Stimulated activated CD8-positive, alpha-beta memory T cell treated with anti-CD3 and anti-CD28 coated beads, Interleukin-12 subunit alpha, Interleukin-12 subunit beta, amount 100 ng/mL, for 1 hour (primary cell): ENCODE measurements around the gene ABI3.

ENCODE experiments used
- DNase-seq: peaks from one replicate; pipeline ENCODE4 v3.0.0-alpha.2; 2020; ENCODE audit warnings: low read depth

Gene ABI3

GRCh38 chr17:49197346-49197998 lies 13.0 kb upstream of the ABI3 start:
- DNase-seq = no peak

- no peak for DNase-seq
These were observed 12.3 kb upstream of the ABI3 start for GRCh38 chr17:49198211-49198610.

DNA sequence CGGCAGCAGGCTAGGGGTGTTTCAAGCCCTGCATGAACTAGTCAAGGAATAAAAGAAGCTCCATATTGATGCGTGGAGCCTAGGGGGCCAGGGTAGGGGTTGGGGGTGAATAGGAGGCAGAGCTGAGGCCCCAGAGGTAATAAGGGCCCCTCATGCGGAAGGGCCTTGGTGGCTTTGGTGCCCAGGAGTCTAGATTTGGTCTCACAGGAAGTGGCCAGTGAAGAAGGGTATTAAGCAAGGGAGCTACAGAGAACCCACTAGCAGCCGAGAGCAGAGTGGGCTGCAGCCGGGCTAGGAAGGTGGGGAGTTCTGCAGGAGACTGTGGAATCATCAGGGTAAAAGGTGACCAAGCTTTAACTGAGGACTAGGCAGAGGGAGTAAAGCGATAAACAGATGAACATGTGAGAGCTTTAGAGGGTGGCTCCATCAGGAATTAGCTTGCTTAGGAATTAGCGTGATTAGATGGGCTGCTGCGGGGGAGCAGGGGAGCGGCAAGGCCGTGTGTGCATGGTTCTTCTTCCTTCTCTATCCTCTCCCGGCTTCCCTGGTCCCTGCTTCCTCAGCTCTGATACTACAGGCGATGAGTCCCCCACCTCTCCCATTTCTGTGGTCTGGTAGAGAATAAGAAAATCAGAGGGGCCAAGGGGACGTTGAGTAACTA lies 10.0 kb upstream of the ABI3 start:
- DNase-seq = no peak

- no peak for DNase-seq
These were observed 9.0 kb upstream of the ABI3 start for GRCh38 chr17:49201481-49201927.

- no peak for DNase-seq
These were observed 6.7 kb upstream of the ABI3 start for GRCh38 chr17:49203796-49204195.

- DNase-seq = no peak
These were observed 6.0 kb upstream of the ABI3 start for GRCh38 chr17:49204516-49204915.

GRCh38 chr17:49209061-49209571 lies 1.4 kb upstream of the ABI3 start:
- DNase-seq = no peak

DNA sequence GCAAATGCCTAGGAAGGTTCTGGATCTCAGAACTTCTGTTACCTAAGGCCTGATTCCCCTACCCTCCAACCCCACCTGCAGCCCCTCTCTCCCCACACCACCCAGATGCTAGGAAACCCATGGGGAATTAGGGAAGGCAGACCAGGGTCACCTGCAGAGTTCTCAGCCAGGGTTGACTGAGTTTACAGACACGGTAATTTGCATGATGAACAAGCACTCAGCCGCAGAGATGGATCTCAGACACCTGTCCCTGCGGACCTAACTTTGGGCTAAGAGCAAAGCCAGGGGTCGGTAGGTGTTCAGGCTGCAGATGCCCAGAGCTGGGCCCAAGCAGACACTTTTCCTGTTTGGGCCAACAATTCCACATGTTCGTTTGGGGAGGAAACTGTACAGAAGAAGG lies 2.9 kb downstream of the ABI3 start:
- no peak for DNase-seq

- no peak for DNase-seq
These were observed 3.3 kb downstream of the ABI3 start for GRCh38 chr17:49213847-49214246.

DNA sequence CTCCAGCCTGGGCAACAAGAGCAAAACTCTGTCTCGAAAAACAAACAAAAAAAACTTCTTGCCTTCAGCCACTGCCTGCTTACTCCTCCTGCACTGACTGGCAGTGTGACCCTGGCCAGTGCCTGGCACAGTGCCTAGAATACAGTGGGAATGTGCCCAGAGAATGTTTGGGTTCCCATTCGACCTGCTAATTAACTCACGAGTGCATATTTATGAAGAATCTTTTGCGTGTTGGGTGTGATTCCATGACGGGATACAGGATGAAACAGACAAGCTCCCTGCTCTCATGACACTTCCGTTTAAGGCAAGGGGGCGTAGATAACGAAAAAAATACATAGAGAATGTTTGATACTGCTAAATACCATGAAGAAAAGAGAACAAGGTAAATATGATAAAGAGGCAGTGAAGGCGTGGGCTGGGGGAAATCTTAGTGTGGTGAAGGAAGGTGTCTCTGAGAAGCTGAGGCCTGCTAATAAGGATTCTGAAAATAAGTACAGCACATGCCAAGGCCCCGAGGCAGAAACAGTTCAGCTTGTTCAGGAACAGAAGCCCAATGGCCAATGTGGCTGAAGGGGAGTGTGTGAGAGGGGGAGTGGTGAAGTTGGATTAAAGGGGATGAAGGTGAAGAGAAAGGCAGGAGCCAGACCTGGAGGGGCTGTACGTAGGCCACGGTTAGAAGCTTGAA lies 4.3 kb downstream of the ABI3 start:
- DNase-seq = no peak

GRCh38 chr17:49216482-49216881 lies 6.0 kb downstream of the ABI3 start:
- DNase-seq = no peak

DNA sequence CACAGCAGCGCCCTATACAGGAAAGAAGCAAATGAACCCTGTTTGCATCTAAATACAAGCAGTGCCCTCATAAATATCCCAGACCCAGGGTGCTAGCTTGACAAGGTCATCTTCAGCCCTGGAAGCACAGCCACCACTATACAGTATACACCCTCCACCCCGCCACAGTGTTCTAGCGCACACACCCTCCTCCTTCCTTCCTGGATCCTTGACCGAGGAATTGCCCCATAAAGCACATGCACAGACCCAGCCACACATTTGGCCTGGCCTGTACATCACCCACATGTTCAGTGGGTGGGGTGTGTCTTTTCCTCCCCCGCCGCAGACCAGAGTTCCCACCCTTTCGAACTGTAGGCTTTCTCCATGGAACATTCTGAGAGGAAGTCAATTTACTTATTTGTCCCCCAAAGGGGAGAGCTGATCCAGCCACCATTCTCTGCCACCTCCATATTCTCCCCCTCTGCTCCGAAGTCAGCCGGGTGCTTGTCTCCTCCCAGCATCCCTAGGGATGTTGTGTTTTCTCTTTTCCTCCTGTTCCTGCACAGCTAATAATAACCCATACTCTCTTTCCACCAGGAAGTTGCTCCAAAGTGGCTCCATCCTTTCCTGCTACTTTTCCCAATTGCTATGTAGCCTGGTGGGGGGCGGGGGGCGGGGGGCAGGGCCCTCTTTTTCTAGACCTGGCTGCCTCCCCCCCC lies 6.6 kb downstream of the ABI3 start:
- no peak for DNase-seq

DNA sequence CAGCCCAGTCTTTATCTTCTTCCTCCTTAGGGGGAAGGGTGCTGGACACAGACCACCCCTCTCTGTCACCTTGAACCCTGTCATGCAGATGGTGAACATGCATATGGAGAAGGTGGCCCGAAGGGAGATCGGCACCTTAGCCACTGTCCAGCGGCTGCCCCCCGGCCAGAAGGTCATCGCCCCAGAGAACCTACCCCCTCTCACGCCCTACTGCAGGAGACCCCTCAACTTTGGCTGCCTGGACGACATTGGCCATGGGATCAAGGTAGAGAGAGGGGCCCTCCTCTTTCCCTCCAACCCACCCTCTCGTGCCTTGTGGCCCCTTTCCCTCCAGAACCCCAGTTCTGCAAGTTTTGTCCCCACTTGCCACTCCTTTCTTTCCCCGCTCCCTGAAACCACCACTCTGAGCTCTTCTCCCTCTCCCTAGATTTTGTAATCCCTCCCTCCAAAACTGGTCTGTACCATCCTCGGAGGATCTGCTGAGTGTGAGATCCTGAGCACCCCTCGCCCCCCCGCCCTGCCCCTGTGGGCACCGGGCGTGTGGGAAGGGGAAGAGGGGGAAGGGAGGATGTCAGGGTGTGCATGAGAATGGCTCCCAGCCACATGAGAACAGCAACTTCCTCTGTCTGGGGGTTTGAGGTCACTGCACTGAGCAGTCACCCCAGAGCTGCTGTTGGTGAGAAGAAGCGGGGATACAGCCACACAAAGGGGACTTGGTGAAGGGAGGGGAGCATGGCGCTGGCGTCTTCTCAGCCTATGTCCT lies 7.3 kb downstream of the ABI3 start:
- DNase-seq = peak; percentile 56

GRCh38 chr17:49218941-49219913 lies 8.7 kb downstream of the ABI3 start:
- no peak for DNase-seq

DNA sequence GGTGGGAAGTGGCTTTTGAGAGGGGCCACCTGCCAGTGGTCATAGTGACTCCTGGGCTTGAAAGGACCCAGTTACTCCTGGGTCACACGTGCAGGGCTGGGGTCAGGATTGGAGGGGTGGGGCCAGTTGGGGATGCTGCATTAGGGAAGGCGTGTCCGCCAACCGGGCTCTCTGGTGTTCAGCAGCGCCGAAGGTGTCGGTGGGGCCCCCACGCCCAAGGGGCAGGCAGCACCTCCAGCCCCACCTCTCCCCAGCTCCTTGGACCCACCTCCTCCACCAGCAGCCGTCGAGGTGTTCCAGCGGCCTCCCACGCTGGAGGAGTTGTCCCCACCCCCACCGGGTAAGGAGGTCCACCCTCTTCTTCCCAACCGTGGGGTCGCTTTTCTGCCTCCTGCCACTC lies 9.5 kb downstream of the ABI3 start:
- no peak for DNase-seq

DNA sequence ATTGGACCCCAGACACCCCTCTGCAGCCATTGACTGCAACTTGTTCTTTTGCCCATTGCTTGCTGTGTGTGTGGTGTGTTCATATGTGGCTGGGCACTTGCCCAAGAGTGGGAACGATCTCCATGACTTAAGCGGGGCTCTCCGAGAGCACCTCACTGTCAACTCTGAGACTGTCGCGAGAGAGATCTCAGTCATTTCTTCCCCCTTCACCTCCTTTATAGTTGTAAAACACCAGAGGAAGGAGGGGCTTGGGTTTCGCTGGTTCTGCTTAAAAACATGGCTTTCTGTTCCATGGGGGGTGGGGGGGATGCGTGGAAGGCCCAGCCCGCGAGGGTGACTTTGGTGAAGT lies 12.6 kb downstream of the ABI3 start:
- DNase-seq = no peak

GRCh38 chr17:49223517-49224197 lies 13.2 kb downstream of the ABI3 start:
- no peak for DNase-seq

GRCh38 chr17:49224198-49224996 lies 13.9 kb downstream of the ABI3 start:
- no peak for DNase-seq

DNA sequence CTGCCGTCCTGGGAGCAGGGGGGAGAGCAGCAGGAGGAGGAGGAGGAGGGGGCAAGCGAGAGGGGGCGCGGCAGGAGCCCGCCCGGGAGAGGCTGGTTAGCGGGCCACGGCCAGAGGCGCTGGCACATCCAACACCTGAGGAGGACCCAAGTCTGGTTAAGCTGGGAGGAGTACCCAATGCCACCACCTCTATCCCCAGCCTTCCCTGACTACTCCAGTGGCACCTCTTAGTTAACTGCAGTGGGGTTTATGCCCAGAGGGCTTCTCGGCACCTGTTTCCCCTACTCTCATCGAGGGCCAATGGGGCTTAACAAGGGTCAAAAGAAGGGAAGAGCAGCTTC lies 14.5 kb downstream of the ABI3 start:
- DNase-seq = no peak
